Measurements from ENCODE around the gene ALK.

GRCh38 chr2:29855924-29856639 is 65.3 kb downstream of the ALK start:
- TF ChIP-seq POLR2A (IDR thresholded peaks at IDR 0.05; ENCODE audit: low read length) (no peak), GATA1 (IDR thresholded peaks at IDR 0.05; ENCODE audit: low read depth, low read length) (no peak)
